NCI-H1417 treated with DMSO at 0.1 percent for 48 hours (cell line): Measurements from ENCODE around the gene ABHD13.
"Not testable (repeated sequence)": the region's sequence is repeated elsewhere in the genome, so short reads cannot be mapped to it uniquely, and the experiment has no call there.

Experiments
- DNase-seq: peaks from one replicate; lab custom pipeline; 2025; lab: John Stamatoyannopoulos, UW

The ABHD13 gene

GRCh38 chr13:108218044-108218974 is at the start of gene ABHD13:
ABHD13 (plus strand) TSS chr13:108218392; CDS start chr13:108229219, 10,827 bp downstream.
- peak; percentile 94 for DNase-seq

- no peak for DNase-seq
Observed at GRCh38 chr13:108168929-108169328, 49.3 kb upstream of the ABHD13 start.

DNA sequence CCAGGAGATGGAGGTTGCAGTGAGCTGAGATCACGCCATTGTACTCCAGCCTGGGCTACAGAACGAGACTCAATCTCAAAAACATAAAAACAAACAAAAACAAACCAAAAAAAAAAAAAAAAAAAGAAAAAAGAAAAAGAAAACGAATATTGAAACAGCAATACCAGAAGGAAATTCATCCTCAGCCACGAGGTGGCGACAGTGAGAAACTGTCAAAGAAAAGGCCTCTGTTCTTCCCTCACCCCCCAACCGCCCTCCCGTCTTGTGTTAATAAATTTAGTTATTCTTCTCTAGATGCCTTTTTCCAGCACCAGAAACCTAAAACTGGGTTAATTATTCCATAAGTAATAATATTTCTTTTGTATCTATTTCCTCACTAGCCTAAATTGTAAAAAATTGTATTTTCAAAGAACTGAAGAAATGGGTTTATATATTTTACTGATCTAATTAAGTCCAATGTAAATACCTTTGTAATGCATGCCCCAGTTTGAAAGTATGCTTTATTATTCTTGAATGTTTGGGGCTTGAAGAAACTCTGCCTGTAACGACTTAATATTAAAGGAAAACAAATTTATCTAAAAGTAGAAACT is 41.4 kb upstream of the ABHD13 start:
- no peak for DNase-seq

DNA sequence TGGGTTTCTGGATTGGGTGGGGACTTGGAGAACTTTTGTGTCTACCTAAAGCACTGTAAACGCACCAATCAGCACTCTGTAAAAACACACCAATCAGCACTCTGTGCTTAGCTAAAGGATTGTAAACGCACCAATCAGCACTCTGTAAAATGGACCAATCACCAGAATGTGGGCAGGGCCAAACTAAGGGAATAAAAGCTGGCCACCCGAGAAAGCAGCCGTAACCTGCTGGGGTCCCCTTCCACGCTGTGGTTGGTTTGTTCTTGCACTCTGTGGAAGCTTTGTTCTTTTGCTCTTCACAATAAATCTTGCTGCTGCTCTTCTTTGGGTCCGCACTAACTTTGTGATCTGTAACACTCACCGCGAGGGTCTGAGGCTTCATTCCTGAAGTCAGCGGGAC is 40.1 kb upstream of the ABHD13 start:
- DNase-seq = no peak

DNA sequence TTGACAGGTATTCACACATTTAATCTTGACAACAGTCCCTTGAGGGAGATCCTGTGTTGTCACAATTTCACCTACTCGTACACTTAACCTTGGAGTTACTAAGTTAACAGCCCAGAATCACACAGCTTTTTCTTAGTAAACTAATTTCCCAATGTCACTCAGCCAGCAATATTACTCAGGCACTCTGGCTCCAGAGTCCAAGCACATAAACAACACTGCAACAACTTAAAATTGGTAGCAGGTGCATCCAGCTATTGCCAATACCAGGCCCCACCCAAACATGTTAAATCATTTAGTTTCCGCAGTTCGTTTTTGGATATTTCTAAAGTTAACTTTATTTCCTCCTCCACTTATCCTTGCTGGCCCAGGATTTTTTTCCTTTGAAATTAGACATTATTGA is 35.5 kb upstream of the ABHD13 start:
- DNase-seq = no peak

GRCh38 chr13:108185223-108185622 is 33.0 kb upstream of the ABHD13 start:
- DNase-seq = no peak

GRCh38 chr13:108188260-108188659 is 29.9 kb upstream of the ABHD13 start:
- no peak for DNase-seq

GRCh38 chr13:108190897-108191296 is 27.3 kb upstream of the ABHD13 start:
- DNase-seq = no peak

- DNase-seq = no peak
Observed at GRCh38 chr13:108193806-108194205, 24.4 kb upstream of the ABHD13 start.

- DNase-seq = no peak
Observed at GRCh38 chr13:108194435-108194936, 23.7 kb upstream of the ABHD13 start.

DNA sequence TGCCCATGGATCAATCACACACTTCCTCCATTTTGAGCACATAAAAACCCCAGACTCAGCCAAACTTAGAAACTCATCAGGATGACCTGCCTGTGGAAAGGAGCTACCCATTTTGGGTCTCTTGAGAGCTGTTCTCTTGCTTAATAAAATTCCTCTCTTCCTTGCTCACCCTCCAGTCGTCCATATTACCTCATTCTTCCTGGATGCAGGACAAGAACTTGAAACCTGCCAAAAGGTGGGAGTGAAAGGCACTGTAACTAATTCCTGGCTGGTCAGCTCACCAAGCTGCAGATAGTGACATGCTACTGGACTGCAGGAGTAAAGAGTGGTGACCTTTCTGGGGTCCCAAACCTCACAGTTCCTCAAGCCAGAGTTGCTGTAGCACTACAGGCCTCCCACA is 23.0 kb upstream of the ABHD13 start:
- no peak for DNase-seq

- no peak for DNase-seq
Observed at GRCh38 chr13:108195861-108196260, 22.3 kb upstream of the ABHD13 start.

DNA sequence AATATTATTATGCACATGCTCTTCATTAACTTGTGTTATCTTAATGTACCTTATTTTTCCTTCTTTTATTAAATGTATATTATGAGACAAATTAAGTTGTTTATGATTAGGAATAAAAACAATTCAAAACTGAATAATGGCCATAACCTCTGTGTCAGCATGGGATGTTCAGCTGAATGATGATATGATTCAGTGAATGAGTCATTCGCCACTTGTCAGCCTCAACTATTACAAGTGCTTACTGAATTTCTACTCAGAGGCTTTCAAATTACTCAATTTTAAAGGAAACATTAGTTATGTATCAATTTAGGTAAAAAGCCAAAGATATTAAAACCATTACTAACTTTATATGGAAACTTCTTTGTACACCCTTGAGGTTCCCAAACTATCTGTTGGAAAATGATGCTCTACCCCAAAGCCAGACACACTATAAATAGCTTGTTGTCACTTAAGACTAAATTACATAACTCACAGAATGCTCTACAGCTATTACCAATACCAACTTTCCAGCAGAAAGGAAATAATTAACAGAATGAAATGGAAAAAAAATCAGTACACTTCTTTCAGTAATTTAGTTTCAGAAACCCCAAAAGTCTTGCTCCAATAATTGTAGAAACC is 17.3 kb upstream of the ABHD13 start:
- no peak for DNase-seq

DNA sequence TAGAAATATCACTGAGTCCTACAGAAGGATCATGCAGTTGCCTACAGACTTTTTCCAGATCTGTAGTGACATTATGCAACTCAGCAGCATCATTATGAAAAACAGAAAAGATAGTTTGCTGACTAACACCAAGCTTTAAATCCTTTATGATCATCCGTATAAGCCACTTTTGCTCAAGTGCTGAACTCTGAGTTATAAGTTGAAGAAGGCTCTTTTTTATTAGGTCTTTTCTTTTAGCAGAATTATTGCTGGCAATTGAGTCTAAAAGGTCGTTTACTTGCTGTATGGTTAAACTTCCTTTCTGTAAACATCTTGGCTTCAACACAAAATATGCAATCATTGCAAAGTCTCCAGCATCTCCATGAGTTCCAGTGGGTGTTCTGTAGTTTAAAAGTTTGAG is 7.6 kb upstream of the ABHD13 start:
- DNase-seq = no peak

- DNase-seq = no peak
Observed at GRCh38 chr13:108212886-108213285, 5.3 kb upstream of the ABHD13 start.

DNA sequence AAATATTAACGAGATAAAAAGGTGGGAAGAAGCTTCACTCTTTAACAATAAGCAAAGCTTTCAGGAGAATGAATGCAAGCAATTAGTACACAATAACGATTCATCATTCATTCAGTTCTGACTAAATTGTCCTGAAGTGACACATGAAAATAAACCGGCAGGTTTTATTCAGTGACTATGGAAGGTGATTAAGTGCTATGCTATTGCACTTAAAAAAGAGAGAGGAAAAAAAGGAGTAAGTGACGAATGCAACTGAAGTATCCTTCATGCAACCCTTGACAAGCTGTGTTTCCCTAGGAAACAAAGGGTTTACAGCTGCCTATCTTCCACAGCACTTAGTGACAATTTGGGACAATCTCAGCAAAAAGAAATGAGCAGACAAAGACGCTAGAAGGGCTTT is 4.2 kb upstream of the ABHD13 start:
- DNase-seq = no peak

DNA sequence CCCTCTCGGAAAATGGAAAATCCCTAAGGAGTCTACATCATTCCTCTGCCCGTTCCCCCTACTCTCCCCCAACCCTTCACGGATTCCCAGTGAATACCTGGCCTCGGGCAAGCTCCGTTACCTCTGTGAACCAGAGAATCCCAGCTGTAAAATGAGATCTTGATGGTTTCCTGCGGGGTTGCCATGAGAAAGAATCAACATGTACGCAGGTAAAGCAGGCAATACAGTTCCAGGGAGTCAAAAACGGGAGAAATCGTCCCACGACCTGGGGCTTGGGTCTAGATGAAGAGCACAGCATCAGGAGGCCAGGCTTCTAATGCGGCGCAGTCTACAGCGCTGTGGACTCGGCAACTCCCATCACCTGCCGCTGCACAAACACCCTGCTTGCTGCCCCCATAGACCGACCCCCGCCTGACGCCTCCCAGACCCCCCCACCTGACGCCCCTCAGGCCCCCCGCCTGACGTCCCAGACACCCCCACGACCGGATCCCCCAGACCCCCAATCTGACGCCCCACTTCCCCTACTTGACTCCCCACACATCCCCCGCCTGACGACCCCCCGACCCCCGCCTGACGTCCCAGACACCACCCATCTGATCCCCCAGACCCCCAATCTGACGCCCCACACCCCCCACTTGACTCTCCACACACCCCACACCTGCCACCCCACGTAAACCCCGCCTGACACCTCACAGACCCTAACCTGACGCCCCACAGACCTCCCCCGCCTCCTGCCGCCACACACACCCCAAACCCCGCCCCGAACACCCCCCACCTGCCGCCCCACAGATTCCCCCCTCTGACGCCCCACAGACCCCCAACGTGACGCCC is 3.5 kb upstream of the ABHD13 start:
- no peak for DNase-seq

DNA sequence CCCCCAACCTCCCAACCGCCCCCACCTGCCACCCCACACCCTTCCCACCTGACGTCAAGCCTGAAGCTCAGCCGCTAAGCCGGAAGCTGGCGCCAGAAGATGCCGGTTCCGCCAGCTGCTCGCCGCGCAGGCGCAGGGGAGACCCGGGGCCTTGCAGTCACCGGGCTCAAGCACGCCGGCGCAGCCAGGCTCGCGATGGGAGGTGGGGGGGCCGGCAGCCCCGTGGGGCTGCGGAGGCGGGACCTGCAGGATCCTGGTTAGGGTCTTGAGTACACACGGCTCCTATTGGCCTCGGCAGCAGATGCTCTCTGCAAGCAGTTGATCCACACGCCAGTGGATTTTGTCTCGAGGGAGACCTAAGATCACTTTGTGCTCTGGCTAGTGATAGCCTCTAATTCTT is 2.8 kb upstream of the ABHD13 start, which contains the start of gene LIG4:
TSS of gene LIG4 (minus strand) at position 101 of the 400 bp plus-strand sequence. CDS start 4,268 bp downstream, outside the sequence.
- peak; percentile 88 for DNase-seq

DNA sequence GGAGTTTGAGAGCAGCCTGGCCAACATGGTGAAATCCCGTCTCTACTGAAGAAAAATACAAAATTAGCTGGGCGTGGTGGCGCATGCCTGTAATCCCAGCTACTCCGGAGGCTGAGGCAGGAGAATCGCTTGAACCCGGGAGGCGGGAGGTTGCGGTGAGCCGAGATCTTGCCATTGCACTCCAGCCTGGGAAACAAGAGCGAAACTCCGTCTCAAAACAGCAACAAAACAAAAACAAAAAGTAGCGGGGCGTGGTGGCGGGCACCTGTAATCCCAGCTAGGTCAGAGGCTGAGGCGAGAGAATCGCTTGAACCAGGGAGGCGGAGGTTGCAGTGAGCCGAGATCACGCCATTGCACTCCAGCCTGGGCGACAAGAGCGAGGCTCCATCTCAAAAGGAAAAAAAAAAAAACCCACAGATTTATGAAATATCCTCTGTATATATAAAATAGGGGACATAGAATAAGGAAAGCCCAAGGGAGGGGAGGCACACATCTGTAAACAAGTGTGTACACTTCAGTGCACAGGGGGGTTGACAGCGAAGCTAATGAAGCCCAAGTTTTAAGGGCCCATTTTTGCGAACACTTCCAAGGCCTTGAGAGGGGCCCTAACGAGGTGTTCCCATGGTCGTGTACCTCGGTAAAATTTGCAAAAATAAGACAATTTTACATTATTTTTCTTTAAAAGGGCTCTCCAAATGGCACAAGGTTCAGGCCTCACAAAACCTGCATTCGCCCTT is 717 bp upstream of the ABHD13 start:
- DNase-seq = not testable (repeated sequence)

DNA sequence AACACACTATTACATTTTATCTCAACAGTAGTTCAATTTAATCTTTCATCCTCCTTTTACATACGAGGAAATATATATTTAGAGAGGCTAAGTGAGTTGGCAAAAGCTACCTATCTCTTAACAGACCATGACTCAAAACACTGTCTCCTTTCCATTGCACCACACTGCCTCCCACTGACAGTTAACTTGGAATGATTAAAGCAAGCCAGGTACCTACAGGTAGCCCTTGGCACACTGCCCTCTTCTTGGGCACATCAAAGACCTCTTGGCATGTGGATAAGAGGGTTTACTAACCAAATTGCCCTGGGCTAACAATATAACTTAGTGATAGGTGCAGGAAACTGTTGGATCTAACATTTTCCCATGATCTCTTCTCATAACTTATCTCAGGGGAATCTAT is 1.8 kb downstream of the ABHD13 start:
- DNase-seq = no peak
